H1 (cell line): ENCODE data around the gene NALF2. TPM values are rescaled to one million over a fixed set of nuclear protein-coding genes. Genes with fewer than 3 reads are reported as not detected.

Experiments
- CTCF ChIA-PET: fragments of 300-600 bp; sonication (Branson Sonifier 250); formaldehyde crosslinking; loops from one replicate; lab custom pipeline; 2021; ENCODE audit not compliant: partially characterized antibody; lab: Charles Lee
- POLR2A ChIA-PET: fragments of 300-600 bp; sonication (Branson Sonifier 250); formaldehyde crosslinking; loops from one replicate; lab custom pipeline; 2021; ENCODE audit warnings: inconsistent platforms; ENCODE audit not compliant: partially characterized antibody; lab: Charles Lee
- DNase-seq, 2 experiments: peaks; one replicate each; pipeline versions ENCODE4 v3.0.0 to v3.0.0-alpha.2; 2010 to 2022; ENCODE audit warnings: low spot score in 2 of 2, low read depth in 1 of 2, mixed read lengths in 1 of 2
- FAIRE-seq: peaks from 2 replicates; lab custom pipeline; 2011; peaks lifted over from hg19 to GRCh38; lab: Jason Lieb, UNC
- H2AFZ ChIP-seq: 2 replicates; pipeline ENCODE4 v1.8.1; 2012; ENCODE audit warnings: low read length, inconsistent platforms
- H2AK5ac ChIP-seq: 2 replicates; pipeline ENCODE4 v1.6.1; 2013; ENCODE audit warnings: low read depth, low read length
- H2BK120ac ChIP-seq: replicated peaks from 2 replicates; pipeline ENCODE3; 2013; ENCODE audit warnings: low read depth, low read length, inconsistent platforms
- H2BK12ac ChIP-seq: 2 replicates; pipeline ENCODE4 v1.6.1; 2013; ENCODE audit warnings: low read depth, low read length
- H2BK15ac ChIP-seq: 2 replicates; pipeline ENCODE4 v1.6.1; 2013; ENCODE audit warnings: low read length
- H2BK20ac ChIP-seq: 2 replicates; pipeline ENCODE4 v1.6.1; 2013; ENCODE audit warnings: low read length
- H2BK5ac ChIP-seq: 2 replicates; pipeline ENCODE4 v1.6.1; 2013; ENCODE audit warnings: low read depth, low read length
- H3K14ac ChIP-seq: 2 replicates; pipeline ENCODE4 v1.6.1; 2013; ENCODE audit warnings: inconsistent platforms; ENCODE audit not compliant: insufficient read length
- H3K18ac ChIP-seq: 2 replicates; pipeline ENCODE4 v1.6.1; 2013; ENCODE audit warnings: low read length; ENCODE audit errors: extremely low read depth
- H3K23ac ChIP-seq: 2 replicates; pipeline ENCODE4 v1.6.1; 2013; ENCODE audit warnings: inconsistent platforms; ENCODE audit not compliant: insufficient read length
- H3K23me2 ChIP-seq: 2 replicates; pipeline ENCODE4 v1.6.1; 2013; ENCODE audit warnings: low read depth, low read length
- H3K27ac ChIP-seq: 2 replicates; pipeline ENCODE4 v1.6.1; 2011; ENCODE audit warnings: low read depth, low read length, inconsistent platforms
- H3K27me3 ChIP-seq, 4 experiments: replicated peaks in 1 of 4; 1 replicate in 1 of 4; 2 replicates in 3 of 4; pipeline versions ENCODE4 v1.6.1 to v1.8.1; 2011 to 2013; ENCODE audit warnings: low read length in 3 of 4, mild to moderate bottlenecking in 3 of 4, inconsistent platforms in 2 of 4, mixed read lengths in 2 of 4, moderate library complexity in 1 of 4; ENCODE audit not compliant: control insufficient read depth in 3 of 4, insufficient read depth in 3 of 4; ENCODE audit errors: extremely low read depth in 1 of 4
- H3K36me3 ChIP-seq, 4 experiments: 2 replicates each; pipeline versions ENCODE4 v1.6.1 to v1.8.1; 2011 to 2013; ENCODE audit warnings: mild to moderate bottlenecking in 4 of 4, low read length in 3 of 4, moderate library complexity in 2 of 4, control low read depth in 1 of 4, inconsistent platforms in 1 of 4; ENCODE audit not compliant: insufficient read depth in 4 of 4, control insufficient read depth in 2 of 4
- H3K4ac ChIP-seq: replicated peaks from 2 replicates; pipeline ENCODE3; 2013; ENCODE audit warnings: low read length, low read depth, mixed read lengths, inconsistent platforms; ENCODE audit not compliant: insufficient read length
- H3K4me1 ChIP-seq, 4 experiments: replicated peaks in 1 of 4; 1 replicate in 1 of 4; 2 replicates in 3 of 4; pipeline versions ENCODE4 v1.6.1 to v1.8.1; 2011 to 2013; ENCODE audit warnings: low read length in 3 of 4, inconsistent platforms in 2 of 4, mixed read lengths in 1 of 4; ENCODE audit not compliant: insufficient read depth in 4 of 4, control insufficient read depth in 3 of 4
- H3K4me2 ChIP-seq, 2 experiments: 2 replicates each; pipeline versions ENCODE4 v1.6.1 to v1.8.1; 2011 to 2013; ENCODE audit warnings: low read depth in 2 of 2, low read length in 2 of 2, control low read depth in 1 of 2, inconsistent platforms in 1 of 2, mild to moderate bottlenecking in 1 of 2; ENCODE audit not compliant: insufficient read depth in 1 of 2
- H3K4me3 ChIP-seq, 4 experiments: fragments of 200-600, 300-600 bp in 1 of 4; sonication (generic), shearing (Covaris generic), sonication (Bioruptor Twin) in 1 of 4; 2 replicates each; pipeline versions ENCODE4 v1.5.1 to v1.8.1; 2011 to 2016; ENCODE audit warnings: low read length in 4 of 4, low read depth in 3 of 4, control low read depth in 2 of 4, inconsistent platforms in 2 of 4, mild to moderate bottlenecking in 2 of 4, mixed read lengths in 1 of 4, moderate library complexity in 1 of 4; ENCODE audit not compliant: insufficient read depth in 2 of 4; ENCODE audit errors: extremely low read depth in 1 of 4
- H3K56ac ChIP-seq: replicated peaks from 2 replicates; pipeline ENCODE3; 2013; ENCODE audit warnings: low read depth, mild to moderate bottlenecking, mixed read lengths, low read length, inconsistent platforms; ENCODE audit not compliant: insufficient read length
- H3K79me1 ChIP-seq: 2 replicates; pipeline ENCODE4 v1.6.1; 2013; ENCODE audit warnings: low read depth, low read length, control low read depth
- H3K79me2 ChIP-seq, 2 experiments: 2 replicates each; pipeline versions ENCODE4 v1.6.1 to v1.8.1; 2012 to 2013; ENCODE audit warnings: low read length in 2 of 2, mild to moderate bottlenecking in 2 of 2, inconsistent platforms in 1 of 2; ENCODE audit not compliant: insufficient read depth in 2 of 2, control insufficient read depth in 1 of 2
- H3K9ac ChIP-seq, 4 experiments: replicated peaks in 1 of 4; 1 replicate in 1 of 4; 2 replicates in 3 of 4; pipeline versions ENCODE4 v1.6.1 to v1.8.1; 2011 to 2013; ENCODE audit warnings: low read depth in 3 of 4, low read length in 3 of 4, control low read depth in 2 of 4, mild to moderate bottlenecking in 2 of 4, moderate library complexity in 2 of 4, inconsistent platforms in 1 of 4; ENCODE audit errors: extremely low read depth in 1 of 4
- H3K9me3 ChIP-seq, 2 experiments: 2 replicates each; pipeline versions ENCODE4 v1.6.1 to v1.8.1; 2012 to 2013; ENCODE audit warnings: mild to moderate bottlenecking in 2 of 2, moderate library complexity in 2 of 2, control low read depth in 1 of 2, inconsistent platforms in 1 of 2, low read depth in 1 of 2, low read length in 1 of 2, mixed read lengths in 1 of 2; ENCODE audit not compliant: insufficient read depth in 2 of 2
- H4K20me1 ChIP-seq, 2 experiments: replicated peaks in 1 of 2; 2 replicates each; pipeline versions ENCODE3 to v1.8.1; 2011 to 2013; ENCODE audit warnings: inconsistent platforms in 2 of 2, low read length in 2 of 2, mild to moderate bottlenecking in 1 of 2; ENCODE audit not compliant: insufficient read depth in 2 of 2, control insufficient read depth in 1 of 2
- H4K5ac ChIP-seq: 2 replicates; pipeline ENCODE4 v1.6.1; 2013; ENCODE audit warnings: low read length, low read depth, mixed read lengths, inconsistent platforms; ENCODE audit not compliant: insufficient read length
- H4K8ac ChIP-seq: 2 replicates; pipeline ENCODE4 v1.8.0; 2013; ENCODE audit warnings: mild to moderate bottlenecking, moderate library complexity, low read length, inconsistent platforms; ENCODE audit not compliant: insufficient read depth; ENCODE audit errors: extremely low read depth
- H4K91ac ChIP-seq: replicated peaks from 2 replicates; pipeline ENCODE3; 2013; ENCODE audit warnings: low read length, mixed read lengths, inconsistent platforms; ENCODE audit not compliant: insufficient read length
- CBX5 ChIP-seq: fragments of 300-800, 300-1000 bp; sonication (generic); IDR thresholded peaks from 2 replicates; pipeline ENCODE4 v1.7.1; 2016; ENCODE audit warnings: antibody characterized with exemption, low read length, low read depth
- EP300 ChIP-seq, 2 experiments: IDR thresholded peaks; 1 replicate in 1 of 2; 2 replicates in 1 of 2; pipeline ENCODE4 v1.6.1; 2011 to 2012; ENCODE audit warnings: low read depth in 2 of 2, low read length in 2 of 2, mild to moderate bottlenecking in 2 of 2, borderline replicate concordance in 1 of 2, inconsistent platforms in 1 of 2, moderate library complexity in 1 of 2
- SIN3A ChIP-seq, 2 experiments: IDR thresholded peaks in 1 of 2; conservative IDR thresholded peaks in 1 of 2; 2 replicates each; pipeline ENCODE4 v1.6.1; 2011 to 2012; ENCODE audit warnings: low read length in 2 of 2, improper control_type of control experiment in 1 of 2, low read depth in 1 of 2, mild to moderate bottlenecking in 1 of 2
- SIRT6 ChIP-seq: IDR thresholded peaks from one replicate; pipeline ENCODE4 v1.7.1; 2012; ENCODE audit warnings: low read length, inconsistent platforms
- TCF12 ChIP-seq: IDR thresholded peaks from 2 replicates; pipeline ENCODE4 v1.6.1; 2011; ENCODE audit warnings: low read depth, mild to moderate bottlenecking, low read length
- WGBS, 2 experiments: shearing (Covaris generic) in 1 of 2; methylation state at CpG; one replicate each; pipeline versions ENCODE4 v1.1.6 to v1.1.7; 2013 to 2015; ENCODE audit warnings: low lambda C conversion rate in 2 of 2, mixed read lengths in 2 of 2, inconsistent platforms in 1 of 2, low coverage in 1 of 2, missing lambda C conversion rate in 1 of 2; ENCODE audit not compliant: insufficient replicate concordance in 2 of 2, insufficient coverage in 1 of 2, insufficient read length in 1 of 2; ENCODE audit errors: extremely low coverage in 1 of 2, missing lambda C conversion rate in 1 of 2; 5-methylcytosine and 5-hydroxymethylcytosine counted together
- polyA plus RNA-seq, 7 experiments: library from polyadenylated mRNA; depleted of rRNA in 3 of 7; stranded (reverse) in 5 of 7; unstranded in 2 of 7; fragments of >200 nt in 5 of 7; fragments of 200-250 nt in 2 of 7; gene quantifications; 1 replicate in 5 of 7; 2 replicates in 1 of 7; 4 replicates in 1 of 7; pipeline versions ENCODE4 v1.2.1 to v1.2.3, GENCODE V29; 2011 to 2013; ENCODE audit warnings: missing spikeins in 2 of 7, mixed read lengths in 2 of 7
- total RNA-seq: library from RNA; stranded (reverse); fragmentation: NEBNext Ultra II Directional; extraction: Animal tissue kit (Norgen Biotek cat#: 25700); gene quantifications from 2 replicates; pipeline ENCODE4 v1.2.1, GENCODE V29; 2021
- TF ChIP-seq, protein P1 (sequence below), 3 experiments: IDR thresholded peaks; 1 replicate in 2 of 3; 2 replicates in 1 of 3; pipeline versions ENCODE4 v1.5.1 to v1.6.1; 2011; ENCODE audit warnings: low read length in 3 of 3, mild to moderate bottlenecking in 3 of 3, inconsistent platforms in 2 of 3, low read depth in 1 of 3, moderate library complexity in 1 of 3; ENCODE audit not compliant: insufficient read depth in 1 of 3; ENCODE audit errors: control extremely low read depth in 1 of 3

NALF2 gene
- total and polyA plus RNA-seq, 2 of the 8 experiments (the other 6 are each of a cell fraction or from before 2014, with no cell fraction given): 7.5 to 15.6 TPM

DNA sequence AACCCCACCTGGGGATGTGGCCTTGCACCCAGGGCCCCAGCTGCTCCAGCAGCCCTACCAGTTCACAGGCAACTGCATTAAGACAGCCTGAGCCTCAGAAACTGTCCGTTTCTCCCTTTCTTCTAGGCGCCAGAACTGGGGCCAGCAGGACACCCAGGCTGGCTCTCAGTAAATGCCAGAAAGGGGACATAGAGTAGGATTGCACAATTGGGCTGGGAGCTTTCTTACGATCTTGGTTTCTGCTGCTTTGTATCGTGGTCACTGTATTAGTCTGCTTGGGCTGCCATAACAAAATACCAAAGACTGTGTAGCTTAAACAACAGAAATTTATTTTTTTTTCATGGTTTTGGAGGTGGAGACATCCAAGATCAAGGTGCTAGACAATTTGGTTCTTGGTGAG lies 48.4 kb downstream of the NALF2 start:
- no peak for FAIRE-seq
- Histone ChIP-seq H3K27me3 (no peaks in the 10 kb centered on the region), H2AK5ac (no peak overlapping the region), H3K27ac (no peak overlapping the region), H3K4me1 (peaks cover 2 to 10% (median 8%) of the 10 kb centered on the region in 4 experiments; a peak in 5 of 7 replicates), H2BK120ac (no peak overlapping the region), H2AFZ (no peak overlapping the region), H3K9me3 (no peaks in the 10 kb centered on the region), H3K23me2 (0 out of 2 replicates have a peak, but pooled peaks cover 2% of the 10 kb centered on the region), H4K91ac (no peak overlapping the region), H3K4ac (no peak overlapping the region), H3K36me3 (no peaks in the 10 kb centered on the region), H3K4me3 (no peak overlapping the region), H3K79me1 (no peaks in the 10 kb centered on the region), H2BK5ac (no peak overlapping the region), H2BK12ac (no peak overlapping the region), H3K4me2 (no peak overlapping the region), H3K79me2 (no peaks in the 10 kb centered on the region), H4K5ac (no peak overlapping the region), H2BK20ac (no peak overlapping the region), H3K23ac (no peak overlapping the region), H4K20me1 (no peaks in the 10 kb centered on the region), H3K18ac (no peak overlapping the region), H3K14ac (no peak overlapping the region), H2BK15ac (no peak overlapping the region), H3K56ac (no peak overlapping the region), H4K8ac (no peak overlapping the region), H3K9ac (no peak overlapping the region)
- no peak for DNase-seq
- CTCF ChIA-PET: interaction anchor here (1.1 to 1.8 kb wide), 4 partner anchors 12 to 65 kb away, joined by 3 to 8 read pairs (median 4); no protein-coding TSS in a partner anchor
- TF ChIP-seq CBX5 (no peak), SIN3A (conservative IDR thresholded peaks at IDR 0.05 in 1 of 2, IDR thresholded peaks at IDR 0.05 in 1 of 2; ENCODE audit: low read depth in 1 of 2, low read length in 2 of 2) (no peak), EP300 (IDR thresholded peaks at IDR 0.05; ENCODE audit: borderline replicate concordance in 1 of 2, low read depth in 2 of 2, low read length in 2 of 2) (no peak), TCF12 (no peak), SIRT6 (no peak)
- TF ChIP-seq, protein P1, sequence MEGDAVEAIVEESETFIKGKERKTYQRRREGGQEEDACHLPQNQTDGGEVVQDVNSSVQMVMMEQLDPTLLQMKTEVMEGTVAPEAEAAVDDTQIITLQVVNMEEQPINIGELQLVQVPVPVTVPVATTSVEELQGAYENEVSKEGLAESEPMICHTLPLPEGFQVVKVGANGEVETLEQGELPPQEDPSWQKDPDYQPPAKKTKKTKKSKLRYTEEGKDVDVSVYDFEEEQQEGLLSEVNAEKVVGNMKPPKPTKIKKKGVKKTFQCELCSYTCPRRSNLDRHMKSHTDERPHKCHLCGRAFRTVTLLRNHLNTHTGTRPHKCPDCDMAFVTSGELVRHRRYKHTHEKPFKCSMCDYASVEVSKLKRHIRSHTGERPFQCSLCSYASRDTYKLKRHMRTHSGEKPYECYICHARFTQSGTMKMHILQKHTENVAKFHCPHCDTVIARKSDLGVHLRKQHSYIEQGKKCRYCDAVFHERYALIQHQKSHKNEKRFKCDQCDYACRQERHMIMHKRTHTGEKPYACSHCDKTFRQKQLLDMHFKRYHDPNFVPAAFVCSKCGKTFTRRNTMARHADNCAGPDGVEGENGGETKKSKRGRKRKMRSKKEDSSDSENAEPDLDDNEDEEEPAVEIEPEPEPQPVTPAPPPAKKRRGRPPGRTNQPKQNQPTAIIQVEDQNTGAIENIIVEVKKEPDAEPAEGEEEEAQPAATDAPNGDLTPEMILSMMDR (IDR thresholded peaks at IDR 0.05; ENCODE audit: control extremely low read depth in 1 of 3, insufficient read depth in 1 of 3, low read depth in 1 of 3, low read length in 3 of 3): no peak
- 83% methylated on average over 4 of the region's 4 CpGs; no CpG with 5 or more reads in 1 of the 2 experiments for WGBS, 2 experiments
- POLR2A ChIA-PET: no interaction called here
